BJ (cell line): Measurements from ENCODE around the gene DNAJB2. TPM values are rescaled to one million over a fixed set of nuclear protein-coding genes. Genes with fewer than 3 reads are reported as not detected.

Source experiments
- CTCF ChIA-PET: fragments of 350-600 bp; formaldehyde crosslinking; extraction: SDS; loops from one replicate; lab custom pipeline; 2021; ENCODE audit warnings: antibody characterized with exemption, inconsistent platforms; lab: Yijun Ruan, JAX
- POLR2A ChIA-PET: fragments of 300-600 bp; sonication (Branson Sonifier 250); formaldehyde crosslinking; extraction: SDS; loops from one replicate; lab custom pipeline; 2021; ENCODE audit warnings: antibody characterized with exemption; lab: Charles Lee
- DNase-seq: peaks from one replicate; pipeline ENCODE4 v3.0.0-alpha.2; 2011; ENCODE audit warnings: low read depth
- H3K27me3 ChIP-seq: 2 replicates; pipeline ENCODE4 v1.6.0; 2011; ENCODE audit warnings: low read length; ENCODE audit not compliant: control insufficient read depth, insufficient read depth
- H3K36me3 ChIP-seq: 2 replicates; pipeline ENCODE4 v1.5.1; 2011; ENCODE audit warnings: low read length; ENCODE audit not compliant: control insufficient read depth, insufficient read depth
- H3K4me3 ChIP-seq: 2 replicates; pipeline ENCODE4 v1.5.1; 2011; ENCODE audit warnings: low read depth, mild to moderate bottlenecking, control low read depth, low read length
- polyA plus RNA-seq: library from polyadenylated mRNA; depleted of rRNA; stranded (reverse); fragments of >200 nt; gene quantifications from 2 replicates; pipeline ENCODE4 v1.2.3, GENCODE V29; 2011
- TF ChIP-seq, protein P1 (sequence below): IDR thresholded peaks from 2 replicates; pipeline ENCODE4 v1.5.1; 2011; ENCODE audit warnings: low read depth, mild to moderate bottlenecking, control low read depth, inconsistent platforms, low read length, moderate library complexity; ENCODE audit not compliant: insufficient read depth

The DNAJB2 gene
- polyA plus RNA-seq, 1 experiment: 57.3 TPM

DNA sequence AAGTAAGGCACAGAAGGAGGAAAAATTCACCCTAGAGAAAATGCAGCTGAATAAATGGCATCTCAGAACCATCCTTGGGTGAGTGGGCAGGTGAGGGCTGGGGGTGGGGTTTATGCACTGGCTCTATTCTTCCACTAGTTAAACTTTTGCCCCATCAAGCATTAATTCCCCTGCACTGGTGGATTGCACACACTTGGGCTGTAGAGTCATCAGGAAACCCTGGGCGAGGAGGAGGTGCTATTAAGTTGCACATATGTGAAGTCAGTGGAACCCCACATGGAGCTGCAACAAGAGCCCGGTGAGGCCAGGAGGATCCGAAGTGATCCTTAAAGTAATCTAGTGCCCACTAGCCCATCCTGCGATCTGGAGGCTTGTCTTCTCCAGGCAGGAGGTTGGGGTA, 6.8 kb upstream of the DNAJB2 start:
- CTCF ChIA-PET: interaction anchor here (20.1 kb wide), 1 partner anchor 23 kb away, joined by 403 read pairs; no protein-coding TSS in a partner anchor
- no peak for DNase-seq
- H3K4me3 ChIP-seq: no peak overlapping the region
- TF ChIP-seq, protein P1, sequence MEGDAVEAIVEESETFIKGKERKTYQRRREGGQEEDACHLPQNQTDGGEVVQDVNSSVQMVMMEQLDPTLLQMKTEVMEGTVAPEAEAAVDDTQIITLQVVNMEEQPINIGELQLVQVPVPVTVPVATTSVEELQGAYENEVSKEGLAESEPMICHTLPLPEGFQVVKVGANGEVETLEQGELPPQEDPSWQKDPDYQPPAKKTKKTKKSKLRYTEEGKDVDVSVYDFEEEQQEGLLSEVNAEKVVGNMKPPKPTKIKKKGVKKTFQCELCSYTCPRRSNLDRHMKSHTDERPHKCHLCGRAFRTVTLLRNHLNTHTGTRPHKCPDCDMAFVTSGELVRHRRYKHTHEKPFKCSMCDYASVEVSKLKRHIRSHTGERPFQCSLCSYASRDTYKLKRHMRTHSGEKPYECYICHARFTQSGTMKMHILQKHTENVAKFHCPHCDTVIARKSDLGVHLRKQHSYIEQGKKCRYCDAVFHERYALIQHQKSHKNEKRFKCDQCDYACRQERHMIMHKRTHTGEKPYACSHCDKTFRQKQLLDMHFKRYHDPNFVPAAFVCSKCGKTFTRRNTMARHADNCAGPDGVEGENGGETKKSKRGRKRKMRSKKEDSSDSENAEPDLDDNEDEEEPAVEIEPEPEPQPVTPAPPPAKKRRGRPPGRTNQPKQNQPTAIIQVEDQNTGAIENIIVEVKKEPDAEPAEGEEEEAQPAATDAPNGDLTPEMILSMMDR: no peak
- POLR2A ChIA-PET: no interaction called here
- no peaks in the 10 kb centered on the region; the same call in 1 of the 2 replicates for H3K27me3 ChIP-seq
- no peaks in the 10 kb centered on the region for H3K36me3 ChIP-seq

DNA sequence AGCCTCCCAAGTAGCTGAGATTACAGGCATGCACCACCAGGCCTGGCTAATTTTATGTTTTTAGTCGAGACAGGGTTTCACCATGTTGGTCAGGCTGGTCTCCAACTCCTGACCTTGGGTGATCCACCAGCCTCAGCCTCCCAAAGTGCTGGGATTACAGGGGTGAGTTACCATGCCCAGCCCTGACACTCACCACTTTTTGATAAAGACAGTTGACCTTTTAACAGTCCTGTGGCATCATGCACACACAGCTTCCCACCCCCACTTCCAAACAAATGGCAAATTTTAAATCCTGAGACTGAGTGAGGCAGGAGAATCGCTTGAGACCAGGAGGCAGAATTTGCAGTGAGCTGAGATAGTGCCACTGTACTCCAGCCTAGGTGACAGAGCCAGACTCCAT, 6.2 kb upstream of the DNAJB2 start:
- Histone ChIP-seq H3K4me3 (no peak overlapping the region), H3K27me3 (no peaks in the 10 kb centered on the region; the same call in 1 of the 2 replicates), H3K36me3 (no peaks in the 10 kb centered on the region)
- DNase-seq: no peak
- CTCF ChIA-PET: interaction anchor here (20.1 kb wide), 1 partner anchor 22 kb away, joined by 403 read pairs; no protein-coding TSS in a partner anchor
- POLR2A ChIA-PET: no interaction called here
- TF ChIP-seq, protein P1: no peak

DNA sequence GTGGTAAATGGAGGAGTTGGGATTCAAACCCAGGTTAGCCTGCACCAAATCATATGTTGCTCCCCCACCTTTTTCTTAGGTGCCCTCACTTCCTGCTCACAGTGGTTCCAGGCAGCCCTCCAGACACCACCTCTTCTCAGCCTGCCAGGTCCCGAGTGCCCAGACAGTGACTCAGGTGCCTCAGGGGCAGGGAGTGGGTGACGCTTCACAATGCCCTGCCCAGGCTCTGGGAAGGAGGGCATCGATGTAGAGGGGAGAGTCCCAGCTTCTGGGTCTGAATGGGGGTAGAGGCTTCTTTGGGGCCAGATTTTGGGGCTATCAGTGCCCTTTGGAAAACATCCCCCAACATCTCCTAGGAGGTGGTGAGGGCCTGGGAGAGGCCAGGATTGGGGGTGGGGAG, 5.2 kb upstream of the DNAJB2 start:
- ChIA-PET CTCF (interaction anchor here (1.0 to 20.1 kb wide), 4 partner anchors 21 to 119 kb away, joined by 3 to 403 read pairs (median 4); partner anchors contain the start of genes GLB1L and STK16), POLR2A (no interaction called here)
- H3K36me3 ChIP-seq: no peaks in the 10 kb centered on the region
- no peak for DNase-seq
- no peaks in the 10 kb centered on the region; the same call in 1 of the 2 replicates for H3K27me3 ChIP-seq
- TF ChIP-seq, protein P1: no peak
- H3K4me3 ChIP-seq: no peak overlapping the region

DNA sequence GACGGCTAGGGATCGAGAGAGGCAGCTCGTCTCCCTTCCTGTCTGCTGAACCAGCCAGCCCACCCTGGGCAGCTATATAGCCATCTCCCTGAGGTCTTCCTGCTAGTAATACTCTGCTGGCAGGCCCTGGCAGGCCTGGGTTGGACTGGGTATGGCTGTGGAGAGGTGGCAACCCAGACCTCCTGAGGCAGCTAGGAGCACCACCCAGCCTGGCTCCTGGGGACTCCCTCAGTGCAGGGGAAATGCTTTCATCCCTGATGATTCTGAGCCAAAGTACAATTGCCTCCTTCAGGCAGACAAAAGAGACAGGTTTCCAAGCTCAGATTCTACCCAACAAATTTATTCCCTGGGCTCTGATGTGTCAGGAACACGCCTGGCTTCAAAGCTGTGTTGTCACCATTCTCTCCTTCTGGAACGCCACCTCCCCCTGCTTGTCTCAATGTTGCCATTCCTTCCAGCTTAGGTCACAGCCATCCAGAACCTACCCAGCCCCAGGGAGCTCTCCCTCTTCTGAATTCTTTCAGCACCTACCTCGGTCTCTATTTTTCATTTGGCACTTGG, 4.7 kb upstream of the DNAJB2 start:
- POLR2A ChIA-PET: interaction anchor here (0.5 kb wide), 1 partner anchor 97 kb away, joined by 5 read pairs; no protein-coding TSS in a partner anchor
- DNase-seq: peak; percentile 50
- CTCF ChIA-PET: interaction anchor here (0.8 to 20.1 kb wide), 5 partner anchors 21 to 118 kb away, joined by 3 to 403 read pairs (median 4); partner anchors contain the start of genes GLB1L and STK16
- Histone ChIP-seq H3K4me3 (no peak overlapping the region), H3K27me3 (no peaks in the 10 kb centered on the region; the same call in 1 of the 2 replicates), H3K36me3 (no peaks in the 10 kb centered on the region)
- TF ChIP-seq, protein P1: no peak
